H9 (cell line): ENCODE results near the gene MEF2A. TPM values are rescaled to one million over a fixed set of nuclear protein-coding genes. Genes with fewer than 3 reads are reported as not detected.

Source experiments
- DNase-seq: peaks from one replicate; pipeline ENCODE4 v3.0.0-alpha.2; 2017
- H2AFZ ChIP-seq: one replicate; pipeline ENCODE4 v1.6.1; 2013; ENCODE audit warnings: mild to moderate bottlenecking, low read length, control low read depth, moderate library complexity
- H2AK5ac ChIP-seq: 2 replicates; pipeline ENCODE4 v1.6.1; 2013; ENCODE audit warnings: low read length, control low read depth, mixed read lengths; ENCODE audit not compliant: insufficient read length
- H2BK120ac ChIP-seq: one replicate; pipeline ENCODE4 v1.6.1; 2013; ENCODE audit warnings: low read depth, mild to moderate bottlenecking, low read length, control low read depth, inconsistent platforms; ENCODE audit not compliant: poor library complexity, severe bottlenecking
- H2BK12ac ChIP-seq: 2 replicates; pipeline ENCODE4 v1.6.1; 2013; ENCODE audit warnings: low read length, control low read depth, mixed read lengths, low read depth; ENCODE audit not compliant: insufficient read length
- H2BK15ac ChIP-seq: 2 replicates; pipeline ENCODE4 v1.6.1; 2013; ENCODE audit warnings: low read depth, low read length, control low read depth
- H2BK20ac ChIP-seq: one replicate; pipeline ENCODE4 v1.6.1; 2013; ENCODE audit warnings: low read depth, mild to moderate bottlenecking, low read length, control low read depth, inconsistent platforms; ENCODE audit not compliant: poor library complexity, severe bottlenecking
- H2BK5ac ChIP-seq: 2 replicates; pipeline ENCODE4 v1.6.1; 2013; ENCODE audit warnings: low read length, control low read depth, mixed read lengths; ENCODE audit not compliant: insufficient read length
- H3K14ac ChIP-seq: 2 replicates; pipeline ENCODE4 v1.6.1; 2013; ENCODE audit warnings: low read length, control low read depth; ENCODE audit not compliant: insufficient read depth
- H3K18ac ChIP-seq: 2 replicates; pipeline ENCODE4 v1.6.1; 2013; ENCODE audit warnings: low read depth, mild to moderate bottlenecking, mixed read lengths, low read length, control low read depth; ENCODE audit not compliant: insufficient read length
- H3K23ac ChIP-seq: 2 replicates; pipeline ENCODE4 v1.6.1; 2013; ENCODE audit warnings: low read length, control low read depth, mixed read lengths, low read depth; ENCODE audit not compliant: insufficient read length
- H3K23me2 ChIP-seq: 2 replicates; pipeline ENCODE4 v1.6.1; 2013; ENCODE audit warnings: low read depth, mild to moderate bottlenecking, mixed read lengths, low read length, control low read depth; ENCODE audit not compliant: insufficient read length, poor library complexity, severe bottlenecking
- H3K27ac ChIP-seq: 2 replicates; pipeline ENCODE4 v1.5.1; 2013; ENCODE audit warnings: low read length, control low read depth, mixed read lengths, low read depth; ENCODE audit not compliant: insufficient read length
- H3K27me3 ChIP-seq: 2 replicates; pipeline ENCODE4 v1.6.1; 2013; ENCODE audit warnings: low read length, control low read depth, inconsistent platforms; ENCODE audit not compliant: insufficient read depth
- H3K4ac ChIP-seq: 2 replicates; pipeline ENCODE4 v1.6.1; 2013; ENCODE audit warnings: low read depth, mild to moderate bottlenecking, control low read depth, inconsistent platforms, low read length, moderate library complexity
- H3K4me1 ChIP-seq: 2 replicates; pipeline ENCODE4 v1.6.1; 2013; ENCODE audit warnings: low read length, control low read depth, inconsistent platforms; ENCODE audit not compliant: insufficient read depth
- H3K4me2 ChIP-seq: 2 replicates; pipeline ENCODE4 v1.6.1; 2013; ENCODE audit warnings: low read length, control low read depth, mixed read lengths; ENCODE audit not compliant: insufficient read length, insufficient read depth
- H3K56ac ChIP-seq: 2 replicates; pipeline ENCODE4 v1.6.1; 2013; ENCODE audit warnings: low read depth, mild to moderate bottlenecking, mixed read lengths, low read length, control low read depth; ENCODE audit not compliant: insufficient read length
- H3K79me1 ChIP-seq: 2 replicates; pipeline ENCODE4 v1.6.1; 2013; ENCODE audit warnings: low read depth, mild to moderate bottlenecking, moderate library complexity, low read length, control low read depth, inconsistent platforms; ENCODE audit not compliant: insufficient read depth, poor library complexity, severe bottlenecking
- H3K79me2 ChIP-seq: 2 replicates; pipeline ENCODE4 v1.6.1; 2013; ENCODE audit warnings: low read length, control low read depth, inconsistent platforms; ENCODE audit not compliant: insufficient read depth
- H3K9ac ChIP-seq: 2 replicates; pipeline ENCODE4 v1.6.1; 2013; ENCODE audit warnings: low read length, control low read depth, mixed read lengths; ENCODE audit not compliant: insufficient read length; ENCODE audit errors: extremely low read depth
- H3K9me3 ChIP-seq: one replicate; pipeline ENCODE4 v1.6.1; 2013; ENCODE audit warnings: low read depth, low read length, inconsistent platforms; ENCODE audit not compliant: control insufficient read depth
- H3T11ph ChIP-seq: one replicate; pipeline ENCODE4 v1.6.1; 2013; ENCODE audit warnings: mild to moderate bottlenecking, low read length, control low read depth, inconsistent platforms
- H4K20me1 ChIP-seq: one replicate; pipeline ENCODE4 v1.6.1; 2013; ENCODE audit not compliant: control insufficient read depth, insufficient read length, insufficient read depth
- H4K5ac ChIP-seq: 2 replicates; pipeline ENCODE4 v1.6.1; 2013; ENCODE audit warnings: low read depth, mild to moderate bottlenecking, mixed read lengths, low read length, control low read depth; ENCODE audit not compliant: insufficient read length
- H4K8ac ChIP-seq: replicated peaks from 2 replicates; pipeline ENCODE4 v1.6.1; 2013; ENCODE audit warnings: low read length, control low read depth, mixed read lengths, low read depth; ENCODE audit not compliant: insufficient read length
- H4K91ac ChIP-seq: 2 replicates; pipeline ENCODE4 v1.6.1; 2013; ENCODE audit warnings: low read depth, mild to moderate bottlenecking, moderate library complexity, mixed read lengths, low read length, control low read depth; ENCODE audit not compliant: insufficient read length
- H3K27ac Mint-ChIP-seq, 3 experiments: 2 replicates in 2 of 3; 3 replicates in 1 of 3; pipeline ENCODE4 v1.8.0; 2020 to 2021; ENCODE audit warnings: mixed read lengths in 3 of 3, mild to moderate bottlenecking in 1 of 3, moderate library complexity in 1 of 3
- H3K27me3 Mint-ChIP-seq: 2 replicates; pipeline ENCODE4 v1.8.0; 2021; ENCODE audit warnings: low read depth, mild to moderate bottlenecking, moderate library complexity, mixed read lengths
- H3K36me3 Mint-ChIP-seq, 3 experiments: 2 replicates in 2 of 3; 3 replicates in 1 of 3; pipeline ENCODE4 v1.8.0; 2020 to 2021; ENCODE audit warnings: low read depth in 3 of 3, mixed read lengths in 3 of 3; ENCODE audit not compliant: insufficient read depth in 1 of 3
- H3K4me1 Mint-ChIP-seq, 2 experiments: 2 replicates each; pipeline ENCODE4 v1.8.0; 2020; ENCODE audit warnings: mixed read lengths in 2 of 2
- H3K4me3 Mint-ChIP-seq, 2 experiments: 2 replicates in 1 of 2; 3 replicates in 1 of 2; pipeline ENCODE4 v1.8.0; 2020 to 2021; ENCODE audit warnings: mild to moderate bottlenecking in 2 of 2, mixed read lengths in 2 of 2, moderate library complexity in 1 of 2
- H3K9me3 Mint-ChIP-seq, 2 experiments: 2 replicates in 1 of 2; 3 replicates in 1 of 2; pipeline ENCODE4 v1.8.0; 2020; ENCODE audit warnings: mild to moderate bottlenecking in 2 of 2, mixed read lengths in 2 of 2, moderate library complexity in 1 of 2
- CTCF ChIP-seq: fragments of 200-600 bp; sonication (generic); conservative IDR thresholded peaks from 3 replicates; pipeline ENCODE4 v1.8.0; 2021; ENCODE audit warnings: antibody characterized with exemption, mild to moderate bottlenecking
- WGBS: extraction: QIAGEN DNeasy Blood & Tissue Kit; methylation state at CpG from one replicate; pipeline ENCODE4 v1.1.7; 2013; ENCODE audit warnings: missing lambda C conversion rate, low lambda C conversion rate, mixed read lengths; ENCODE audit not compliant: insufficient read length; ENCODE audit errors: extremely low coverage; 5-methylcytosine and 5-hydroxymethylcytosine counted together
- total RNA-seq: library from RNA; stranded (reverse); gene quantifications from 2 replicates; pipeline ENCODE4 v1.2.1, GENCODE V29; 2021

MEF2A gene
- total RNA-seq, 1 experiment from 2014 or later: 20.7 TPM

GRCh38 chr15:99671926-99672635, 106.3 kb downstream of the MEF2A start:
- H3K9me3 Mint-ChIP-seq: no peaks in the 10 kb centered on the region
- H3K23ac ChIP-seq: no peak overlapping the region
- H3K79me1 ChIP-seq: no peaks in the 10 kb centered on the region
- H4K91ac ChIP-seq: no peak overlapping the region
- no peak overlapping the region for H2BK15ac ChIP-seq
- no peak overlapping the region for H3K27ac Mint-ChIP-seq
- no CpG with 5 or more reads among the region's 2 CpGs for WGBS
- peaks cover 0 to 29% (median 25%) of the 10 kb centered on the region in 3 experiments; a peak in 5 of 7 replicates for H3K36me3 Mint-ChIP-seq
- no peak overlapping the region for H3K14ac ChIP-seq
- H3K4ac ChIP-seq: no peak overlapping the region
- no peak overlapping the region for H2BK12ac ChIP-seq
- H3K9me3 ChIP-seq: no peaks in the 10 kb centered on the region
- no peaks in the 10 kb centered on the region for H4K20me1 ChIP-seq
- no peak for TF ChIP-seq CTCF
- no peaks in the 10 kb centered on the region for H3K79me2 ChIP-seq
- H3K27me3 Mint-ChIP-seq: no peaks in the 10 kb centered on the region
- H2AK5ac ChIP-seq: no peak overlapping the region
- H3K18ac ChIP-seq: no peak overlapping the region
- no peak overlapping the region for H3K56ac ChIP-seq
- no peak overlapping the region for H4K8ac ChIP-seq
- no peak overlapping the region for H4K5ac ChIP-seq
- no peaks in the 10 kb centered on the region for H3K27me3 ChIP-seq
- no peak overlapping the region for H2BK120ac ChIP-seq
- H2BK20ac ChIP-seq: no peak overlapping the region
- H2BK5ac ChIP-seq: no peak overlapping the region
- no peak for DNase-seq
- no peak overlapping the region for H3T11ph ChIP-seq
- H2AFZ ChIP-seq: no peak overlapping the region
- H3K4me1 ChIP-seq: no peaks in the 10 kb centered on the region
- no peak overlapping the region for H3K27ac ChIP-seq
- H3K23me2 ChIP-seq: no peaks in the 10 kb centered on the region
- no peak overlapping the region for H3K4me3 Mint-ChIP-seq
- no peak overlapping the region for H3K9ac ChIP-seq
- H3K4me1 Mint-ChIP-seq: no peaks in the 10 kb centered on the region
- H3K4me2 ChIP-seq: no peak overlapping the region
